Measurements from ENCODE around the gene KMT2C. TPM values are rescaled to one million over a fixed set of nuclear protein-coding genes. Genes with fewer than 3 reads are reported as not detected.
"Not testable (repeated sequence)": the region's sequence is repeated elsewhere in the genome, so short reads cannot be mapped to it uniquely, and the experiment has no call there.

Gene KMT2C
- total RNA-seq: 10 to 100 TPM; 67.1 to 74.0 TPM

GRCh38 chr7:152435384-152436110, at the start of gene KMT2C:
KMT2C (minus strand) TSS chr7:152436003; CDS start chr7:152435786, 217 bp downstream.
- CTCF ChIA-PET: interaction anchor here (1.5 to 2.2 kb wide), 3 partner anchors 98 to 804 kb away, joined by 3 to 13 read pairs (median 9); no protein-coding TSS in a partner anchor

GRCh38 chr7:152481082-152481481, 45.3 kb upstream of the KMT2C start:
- DNase-seq: no peak
- H3K4me1 Mint-ChIP-seq (ENCODE audit: low read depth): no peaks in the 10 kb centered on the region
- ATAC-seq: no peak
- H3K9me3 Mint-ChIP-seq (ENCODE audit: insufficient read depth): no peaks in the 10 kb centered on the region
- H3K4me3 Mint-ChIP-seq: no peak overlapping the region
- ChIA-PET CTCF (no interaction called here), POLR2A (no interaction called here)
- no peaks in the 10 kb centered on the region for H3K36me3 Mint-ChIP-seq (ENCODE audit: low read depth)
- H3K27me3 Mint-ChIP-seq (ENCODE audit: low read depth): no peaks in the 10 kb centered on the region
- H3K27ac Mint-ChIP-seq: no peak overlapping the region

More at GRCh38 chr7:152435384-152436110, at the start of gene KMT2C:
- Mint-ChIP-seq H3K4me1 (ENCODE audit: low read depth) (peaks cover 24% of the 10 kb centered on the region), H3K9me3 (ENCODE audit: insufficient read depth) (no peaks in the 10 kb centered on the region), H3K27me3 (ENCODE audit: low read depth) (no peaks in the 10 kb centered on the region), H3K4me3 (peak within 1 kb of the TSS; percentile 88), H3K27ac (peak within 1 kb of the TSS; percentile 91), H3K36me3 (ENCODE audit: low read depth) (peaks cover 5% of the 10 kb centered on the region)
- peak; percentile 57 for DNase-seq
- ATAC-seq: peak; percentile 31
- POLR2A ChIA-PET: interaction anchor here (0.6 kb wide), 2 partner anchors 28 to 210 kb away, joined by 3 to 4 read pairs; no protein-coding TSS in a partner anchor

GRCh38 chr7:152480664-152481063, 44.9 kb upstream of the KMT2C start:
- no peaks in the 10 kb centered on the region for H3K9me3 Mint-ChIP-seq (ENCODE audit: insufficient read depth)
- DNase-seq: no peak
- no peaks in the 10 kb centered on the region for H3K27me3 Mint-ChIP-seq (ENCODE audit: low read depth)
- ATAC-seq: no peak
- ChIA-PET CTCF (no interaction called here), POLR2A (no interaction called here)
- H3K36me3 Mint-ChIP-seq (ENCODE audit: low read depth): no peaks in the 10 kb centered on the region
- no peak overlapping the region for H3K27ac Mint-ChIP-seq
- H3K4me3 Mint-ChIP-seq: no peak overlapping the region
- no peaks in the 10 kb centered on the region for H3K4me1 Mint-ChIP-seq (ENCODE audit: low read depth)

- ATAC-seq (no peak), DNase-seq (no peak)
- Mint-ChIP-seq H3K27me3 (ENCODE audit: low read depth) (no peaks in the 10 kb centered on the region), H3K4me3 (no peak overlapping the region), H3K36me3 (ENCODE audit: low read depth) (no peaks in the 10 kb centered on the region), H3K9me3 (ENCODE audit: insufficient read depth) (no peaks in the 10 kb centered on the region), H3K4me1 (ENCODE audit: low read depth) (no peaks in the 10 kb centered on the region), H3K27ac (no peak overlapping the region)
- CTCF ChIA-PET: no interaction called here
- POLR2A ChIA-PET: no interaction called here
Measured at GRCh38 chr7:152479595-152479994, 43.8 kb upstream of the KMT2C start.

- Mint-ChIP-seq H3K27me3 (ENCODE audit: low read depth) (no peaks in the 10 kb centered on the region), H3K27ac (no peak overlapping the region), H3K36me3 (ENCODE audit: low read depth) (no peaks in the 10 kb centered on the region), H3K4me3 (no peak overlapping the region), H3K9me3 (ENCODE audit: insufficient read depth) (no peaks in the 10 kb centered on the region), H3K4me1 (ENCODE audit: low read depth) (no peaks in the 10 kb centered on the region)
- DNase-seq (no peak), ATAC-seq (no peak)
- ChIA-PET CTCF (no interaction called here), POLR2A (no interaction called here)
Measured at GRCh38 chr7:152478140-152478539, 42.3 kb upstream of the KMT2C start.

GRCh38 chr7:152477079-152477478, 41.3 kb upstream of the KMT2C start:
- Mint-ChIP-seq H3K27me3 (ENCODE audit: low read depth) (no peaks in the 10 kb centered on the region), H3K9me3 (ENCODE audit: insufficient read depth) (no peaks in the 10 kb centered on the region), H3K36me3 (ENCODE audit: low read depth) (no peaks in the 10 kb centered on the region), H3K4me3 (no peak overlapping the region), H3K4me1 (ENCODE audit: low read depth) (no peaks in the 10 kb centered on the region), H3K27ac (no peak overlapping the region)
- DNase-seq: no peak
- ATAC-seq: no peak
- CTCF ChIA-PET: interaction anchor here (0.8 kb wide), 1 partner anchor 141 kb away, joined by 4 read pairs; no protein-coding TSS in a partner anchor
- POLR2A ChIA-PET: interaction anchor here (1.4 kb wide), 1 partner anchor 13 kb away, joined by 3 read pairs; no protein-coding TSS in a partner anchor

- DNase-seq: no peak
- ChIA-PET POLR2A (interaction anchor here (1.4 kb wide), 1 partner anchor 12 kb away, joined by 3 read pairs; no protein-coding TSS in a partner anchor), CTCF (no interaction called here)
- no peak overlapping the region for H3K27ac Mint-ChIP-seq
- H3K36me3 Mint-ChIP-seq (ENCODE audit: low read depth): peaks cover under 1% of the 10 kb centered on the region
- no peaks in the 10 kb centered on the region for H3K4me1 Mint-ChIP-seq (ENCODE audit: low read depth)
- ATAC-seq: no peak
- H3K27me3 Mint-ChIP-seq (ENCODE audit: low read depth): no peaks in the 10 kb centered on the region
- H3K4me3 Mint-ChIP-seq: no peak overlapping the region
- no peaks in the 10 kb centered on the region for H3K9me3 Mint-ChIP-seq (ENCODE audit: insufficient read depth)
Measured at GRCh38 chr7:152476551-152476950, 40.7 kb upstream of the KMT2C start.

- POLR2A ChIA-PET; ATAC-seq; H3K27me3 Mint-ChIP-seq (ENCODE audit: low read depth); H3K27ac Mint-ChIP-seq; H3K36me3 Mint-ChIP-seq (ENCODE audit: low read depth); DNase-seq; CTCF ChIA-PET; H3K4me3 Mint-ChIP-seq; H3K4me1 Mint-ChIP-seq (ENCODE audit: low read depth); H3K9me3 Mint-ChIP-seq (ENCODE audit: insufficient read depth): not testable (repeated sequence)
Measured at GRCh38 chr7:152471023-152471620, 35.3 kb upstream of the KMT2C start.

- H3K4me3 Mint-ChIP-seq; CTCF ChIA-PET; H3K36me3 Mint-ChIP-seq (ENCODE audit: low read depth); POLR2A ChIA-PET; DNase-seq; ATAC-seq; H3K27me3 Mint-ChIP-seq (ENCODE audit: low read depth); H3K27ac Mint-ChIP-seq; H3K9me3 Mint-ChIP-seq (ENCODE audit: insufficient read depth); H3K4me1 Mint-ChIP-seq (ENCODE audit: low read depth): not testable (repeated sequence)
Measured at GRCh38 chr7:152470251-152471022, 34.6 kb upstream of the KMT2C start.

GRCh38 chr7:152469576-152469975, 33.8 kb upstream of the KMT2C start:
- H3K27ac Mint-ChIP-seq; H3K36me3 Mint-ChIP-seq (ENCODE audit: low read depth); POLR2A ChIA-PET; H3K27me3 Mint-ChIP-seq (ENCODE audit: low read depth); DNase-seq; H3K4me3 Mint-ChIP-seq; H3K4me1 Mint-ChIP-seq (ENCODE audit: low read depth); ATAC-seq; CTCF ChIA-PET; H3K9me3 Mint-ChIP-seq (ENCODE audit: insufficient read depth): not testable (repeated sequence)

GRCh38 chr7:152467225-152467624, 31.4 kb upstream of the KMT2C start:
- CTCF ChIA-PET: no interaction called here
- no peak overlapping the region for H3K4me3 Mint-ChIP-seq
- H3K36me3 Mint-ChIP-seq (ENCODE audit: low read depth): peaks cover 8% of the 10 kb centered on the region
- no peak overlapping the region for H3K27ac Mint-ChIP-seq
- POLR2A ChIA-PET: no interaction called here
- DNase-seq: no peak
- peaks cover 11% of the 10 kb centered on the region for H3K4me1 Mint-ChIP-seq (ENCODE audit: low read depth)
- no peaks in the 10 kb centered on the region for H3K27me3 Mint-ChIP-seq (ENCODE audit: low read depth)
- peaks cover 9% of the 10 kb centered on the region for H3K9me3 Mint-ChIP-seq (ENCODE audit: insufficient read depth)
- no peak for ATAC-seq

- H3K27ac Mint-ChIP-seq: peak overlapping the region; percentile 91
- H3K9me3 Mint-ChIP-seq (ENCODE audit: insufficient read depth): no peaks in the 10 kb centered on the region
- H3K36me3 Mint-ChIP-seq (ENCODE audit: low read depth): peaks cover 2% of the 10 kb centered on the region
- DNase-seq (no peak), ATAC-seq (no peak)
- CTCF ChIA-PET: no interaction called here
- peak overlapping the region; percentile 87 for H3K4me3 Mint-ChIP-seq
- H3K4me1 Mint-ChIP-seq (ENCODE audit: low read depth): peaks cover 13% of the 10 kb centered on the region
- POLR2A ChIA-PET: interaction anchor here (1.6 kb wide), 1 partner anchor 31 kb away, joined by 12 read pairs; no protein-coding TSS in a partner anchor
- H3K27me3 Mint-ChIP-seq (ENCODE audit: low read depth): no peaks in the 10 kb centered on the region
Measured at GRCh38 chr7:152465119-152465387, 29.2 kb upstream of the KMT2C start.
